Activated CD8-positive, alpha-beta memory T cell treated with anti-CD3 and anti-CD28 coated beads, Interleukin-2, amount 50 U/mL, for 1 hour (primary cell): ENCODE data around the gene KRTAP5-3.

Experiments used
- DNase-seq: peaks from one replicate; pipeline ENCODE4 v3.0.0-alpha.2; 2020; ENCODE audit errors: extremely low read depth

Gene KRTAP5-3

GRCh38 chr11:1565173-1565903 is 42.9 kb downstream of the KRTAP5-3 start:
- DNase-seq: no peak

- DNase-seq: no peak
Measured at GRCh38 chr11:1564535-1565172, 43.6 kb downstream of the KRTAP5-3 start.

GRCh38 chr11:1563697-1564534 is 44.3 kb downstream of the KRTAP5-3 start:
- no peak for DNase-seq

GRCh38 chr11:1563149-1563638 is 45.1 kb downstream of the KRTAP5-3 start:
- DNase-seq: no peak

- no peak for DNase-seq
Measured at GRCh38 chr11:1562469-1563148, 45.7 kb downstream of the KRTAP5-3 start.

GRCh38 chr11:1561955-1562354 is 46.3 kb downstream of the KRTAP5-3 start:
- no peak for DNase-seq

GRCh38 chr11:1561266-1561665 is 47.0 kb downstream of the KRTAP5-3 start:
- DNase-seq: no peak

- no peak for DNase-seq
Measured at GRCh38 chr11:1560649-1561251, 47.5 kb downstream of the KRTAP5-3 start.

- no peak for DNase-seq
Measured at GRCh38 chr11:1560002-1560648, 48.1 kb downstream of the KRTAP5-3 start.

- DNase-seq: no peak
Measured at GRCh38 chr11:1559111-1559951, 48.9 kb downstream of the KRTAP5-3 start.

GRCh38 chr11:1558775-1559110 is 49.5 kb downstream of the KRTAP5-3 start:
- no peak for DNase-seq

GRCh38 chr11:1557904-1558774 is 50.1 kb downstream of the KRTAP5-3 start:
- DNase-seq: no peak
